ENCODE measurements around the gene ZNF497.

GRCh38 chr19:58385891-58386575 lies 23.5 kb upstream of the ZNF497 start:
- TF ChIP-seq POU6F1 (CRISPR knock-in tag; IDR thresholded peaks at IDR 0.05; ENCODE audit: borderline replicate concordance, low read depth) (no peak), SNAI2 (CRISPR knock-in tag; IDR thresholded peaks at IDR 0.05) (no peak), ZFP30 (CRISPR knock-in tag; IDR thresholded peaks at IDR 0.05) (no peak), PPARA (CRISPR knock-in tag; IDR thresholded peaks at IDR 0.05; ENCODE audit: borderline replicate concordance) (no peak), ZC3H10 (CRISPR knock-in tag; IDR thresholded peaks at IDR 0.05) (no peak), GLIS3 (CRISPR knock-in tag; IDR thresholded peaks at IDR 0.05) (no peak), ISL1 (CRISPR knock-in tag; IDR thresholded peaks at IDR 0.05) (no peak), OSR1 (CRISPR knock-in tag; IDR thresholded peaks at IDR 0.05) (no peak), PATZ1 (CRISPR knock-in tag; IDR thresholded peaks at IDR 0.05; ENCODE audit: borderline replicate concordance) (no peak), ESRRG (CRISPR knock-in tag; IDR thresholded peaks at IDR 0.05) (no peak), TSHZ2 (CRISPR knock-in tag; IDR thresholded peaks at IDR 0.05) (no peak), ARNTL (CRISPR knock-in tag; IDR thresholded peaks at IDR 0.05; ENCODE audit: borderline replicate concordance, low read depth) (no peak), RARB (CRISPR knock-in tag; IDR thresholded peaks at IDR 0.05) (no peak), CSDC2 (CRISPR knock-in tag; IDR thresholded peaks at IDR 0.05) (no peak)

Measured in SK-N-SH treated with all-trans-retinoic acid at 6 μM for 48 hours (cell line).